HepG2 (cell line): ENCODE measurements around the gene ALPL. TPM values are rescaled to one million over a fixed set of nuclear protein-coding genes. Genes with fewer than 3 reads are reported as not detected.

ENCODE experiments used
- ATAC-seq: fragments of 200-7000 bp; cut with Tn5 transposase; 3 replicates; pipeline ENCODE4 v1.9.1; 2020; ENCODE audit warnings: mild to moderate bottlenecking, moderate library complexity
- BruUV-seq: library from RNA; stranded (reverse); fragments of 400-500 nt; replicated peaks from 2 replicates; lab custom pipeline; 2021; lab: Mats Ljungman, UMichigan
- CTCF ChIA-PET: fragments of 300-600 bp; formaldehyde crosslinking; extraction: SDS; loops from one replicate; lab custom pipeline; 2021; ENCODE audit warnings: low total read pairs, inconsistent platforms, low intra/inter-chr PET ratio; lab: Yijun Ruan, JAX
- POLR2A ChIA-PET: fragments of 350-600 bp; sonication (Branson Sonifier 250); formaldehyde crosslinking; loops from one replicate; lab custom pipeline; 2020; ENCODE audit warnings: antibody characterized with exemption, inconsistent platforms; lab: Yijun Ruan, JAX
- DNase-seq: peaks from one replicate; pipeline ENCODE4 v3.0.0-alpha.2; 2015; ENCODE audit warnings: low spot score
- FAIRE-seq: peaks from 3 replicates; lab custom pipeline; 2011; peaks lifted over from hg19 to GRCh38; lab: Jason Lieb, UNC
- H2AFZ ChIP-seq: one replicate; pipeline ENCODE4 v1.6.1; 2011; ENCODE audit warnings: low read length, inconsistent platforms
- H3K27ac ChIP-seq: fragments of 300-600 bp; 3 replicates; pipeline ENCODE4 v1.8.0; 2011; ENCODE audit warnings: mixed run types, mild to moderate bottlenecking, mixed read lengths, low read length, inconsistent platforms; ENCODE audit not compliant: insufficient read depth; ENCODE audit errors: extremely low read length
- H3K27me3 ChIP-seq, 2 experiments: fragments of 200-600 bp in 1 of 2; 2 replicates in 1 of 2; 3 replicates in 1 of 2; pipeline versions ENCODE4 v1.6.0 to v1.8.0; 2011; ENCODE audit warnings: low read length in 2 of 2, mild to moderate bottlenecking in 2 of 2, moderate library complexity in 2 of 2, inconsistent platforms in 1 of 2; ENCODE audit not compliant: insufficient read depth in 2 of 2, control insufficient read depth in 1 of 2
- H3K36me3 ChIP-seq, 2 experiments: fragments of 200-600 bp in 1 of 2; replicated peaks in 1 of 2; 2 replicates in 1 of 2; 3 replicates in 1 of 2; pipeline versions ENCODE4 v1.5.1 to v1.8.0; 2011; ENCODE audit warnings: low read length in 2 of 2, inconsistent platforms in 1 of 2; ENCODE audit not compliant: insufficient read depth in 2 of 2, control insufficient read depth in 1 of 2
- H3K4me1 ChIP-seq: 2 replicates; pipeline ENCODE4 v1.5.1; 2012; ENCODE audit warnings: low read length, inconsistent platforms; ENCODE audit not compliant: insufficient read depth
- H3K4me2 ChIP-seq: 2 replicates; pipeline ENCODE4 v1.6.0; 2011; ENCODE audit warnings: low read depth, low read length, inconsistent platforms
- H3K4me3 ChIP-seq, 3 experiments: fragments of 200-600 bp in 1 of 3; sonication (generic), shearing (Covaris generic) in 1 of 3; replicated peaks in 1 of 3; 2 replicates each; pipeline ENCODE4 v1.5.1; 2011 to 2016; ENCODE audit warnings: low read length in 3 of 3, inconsistent platforms in 2 of 3, low read depth in 2 of 3, mild to moderate bottlenecking in 2 of 3, control low read depth in 1 of 3, mixed read lengths in 1 of 3; ENCODE audit not compliant: insufficient read depth in 1 of 3
- H3K79me2 ChIP-seq: one replicate; pipeline ENCODE4 v1.6.1; 2011; ENCODE audit warnings: low read length, inconsistent platforms; ENCODE audit not compliant: insufficient read depth
- H3K9ac ChIP-seq: 2 replicates; pipeline ENCODE4 v1.6.0; 2011; ENCODE audit warnings: mild to moderate bottlenecking, low read depth, low read length, inconsistent platforms; ENCODE audit not compliant: insufficient read depth
- H3K9me3 ChIP-seq: 2 replicates; pipeline ENCODE4 v1.5.1; 2012; ENCODE audit warnings: mild to moderate bottlenecking, low read length
- H4K20me1 ChIP-seq: 2 replicates; pipeline ENCODE4 v1.6.0; 2011; ENCODE audit warnings: inconsistent platforms, mild to moderate bottlenecking, low read length, moderate library complexity; ENCODE audit not compliant: insufficient read depth
- ATF7 ChIP-seq, 2 experiments: fragments of 450-650 bp in 1 of 2; sonication (generic) in 1 of 2; formaldehyde crosslinking in 1 of 2; IDR thresholded peaks; 2 replicates each; pipeline versions ENCODE4 v1.4.0 to v1.6.1; 2016 to 2020; ENCODE audit warnings: antibody characterized with exemption in 1 of 2, mild to moderate bottlenecking in 1 of 2, missing genetic modification reagents in 1 of 2
- GABPB1 ChIP-seq: IDR thresholded peaks from 2 replicates; pipeline ENCODE4 v1.6.1; 2016; ENCODE audit warnings: mild to moderate bottlenecking, missing genetic modification reagents, moderate library complexity, missing compliant biosample characterization
- MLX ChIP-seq: IDR thresholded peaks from 2 replicates; pipeline ENCODE4 v1.6.1; 2016
- SNRNP70 ChIP-seq: fragments of 200-400 bp; formaldehyde crosslinking; IDR thresholded peaks from 2 replicates; pipeline ENCODE4 v1.6.1; 2017; ENCODE audit warnings: mild to moderate bottlenecking, low read depth, low read length, moderate library complexity
- TFE3 ChIP-seq: IDR thresholded peaks from 2 replicates; pipeline ENCODE4 v1.6.1; 2016
- ZBTB7B ChIP-seq: sonication (generic); formaldehyde crosslinking; IDR thresholded peaks from 2 replicates; pipeline ENCODE4 v1.4.0; 2020; ENCODE audit warnings: missing genetic modification reagents
- ZNF207 ChIP-seq: fragments of 450-650 bp; IDR thresholded peaks from 2 replicates; pipeline ENCODE4 v1.6.1; 2016; ENCODE audit warnings: antibody characterized with exemption, borderline replicate concordance
- ZNF264 ChIP-seq: sonication (generic); formaldehyde crosslinking; IDR thresholded peaks from 2 replicates; pipeline ENCODE4 v1.4.0; 2020; ENCODE audit warnings: missing genetic modification reagents
- ZNF318 ChIP-seq: sonication (generic); formaldehyde crosslinking; IDR thresholded peaks from 2 replicates; pipeline ENCODE4 v1.4.0; 2020; ENCODE audit warnings: mild to moderate bottlenecking, missing genetic modification reagents
- ZNF33A ChIP-seq: sonication (generic); formaldehyde crosslinking; IDR thresholded peaks from 2 replicates; pipeline ENCODE4 v1.5.1; 2020; ENCODE audit warnings: missing genetic modification reagents, mild to moderate bottlenecking, moderate library complexity, borderline replicate concordance
- WGBS: methylation state at CpG from one replicate; pipeline ENCODE4 v1.1.6; 2017; ENCODE audit warnings: low lambda C conversion rate; 5-methylcytosine and 5-hydroxymethylcytosine counted together
- in situ Hi-C: cut with HindIII; loops from 2 replicates; pipeline ENCODE4 v1.10.0; 2017; ENCODE audit warnings: low pct_unique_long_range_greater_than_20kb; ENCODE audit not compliant: extremely low pct_ligation_motif_present
- intact Hi-C: fragments of 100-400 bp; cut with micrococcal nuclease; formaldehyde crosslinking; loops from one replicate; pipeline ENCODE4 v1.10.0; 2022; ENCODE audit not compliant: unreplicated experiment
- polyA plus RNA-seq, 8 experiments: library from polyadenylated mRNA; depleted of rRNA in 3 of 8; stranded (reverse) in 7 of 8; unstranded in 1 of 8; fragments of >200 nt; fragmentation: Illumina TruSeq in 4 of 8; extraction: Trizol in 4 of 8; gene quantifications; 2 replicates each; pipeline versions ENCODE4 v1.2.1 to v1.2.3, GENCODE V29; 2011 to 2016; ENCODE audit warnings: low read depth in 4 of 8, missing spikeins in 1 of 8, mixed read lengths in 1 of 8; ENCODE audit not compliant: insufficient read depth in 1 of 8
- total RNA-seq, 5 experiments: library from RNA; depleted of rRNA; stranded (reverse); fragments of >200 nt; fragmentation: Illumina TruSeq; extraction: Trizol; gene quantifications; 2 replicates each; pipeline ENCODE4 v1.2.3, GENCODE V29; 2016; ENCODE audit warnings: low read depth in 1 of 5

The ALPL gene
- total and polyA plus RNA-seq, 2 of the 13 experiments (the other 11 are each of a cell fraction or from before 2014, with no cell fraction given): 0.12 TPM; not detected in 1

GRCh38 chr1:21520899-21521716, 11.9 kb downstream of the ALPL start:
- no peak for FAIRE-seq
- Histone ChIP-seq H4K20me1 (no peaks in the 10 kb centered on the region), H3K4me3 (no peak overlapping the region), H3K36me3 (no peaks in the 10 kb centered on the region), H3K79me2 (no peaks in the 10 kb centered on the region), H3K9me3 (no peaks in the 10 kb centered on the region), H3K4me1 (peaks cover 16% of the 10 kb centered on the region), H3K4me2 (no peak overlapping the region), H3K9ac (no peak overlapping the region), H3K27me3 (peaks cover 0 to 33% of the 10 kb centered on the region in 2 experiments; a peak in 1 of 5 replicates), H3K27ac (no peak overlapping the region), H2AFZ (no peak overlapping the region)
- ChIA-PET CTCF (no interaction called here), POLR2A (no interaction called here)
- no peak for ATAC-seq
- in situ Hi-C loops: no loop called here
- BruUV-seq: no TSS peak
- no peak for DNase-seq
- intact Hi-C loops: no loop called here
- WGBS: 65% methylated on average over 14 of the region's 16 CpGs
- TF ChIP-seq ZNF207: no peak
- TF ChIP-seq ZNF33A (CRISPR knock-in tag): no peak
- no peak for TF ChIP-seq GABPB1 (CRISPR knock-in tag)
- no peak for TF ChIP-seq MLX (CRISPR knock-in tag)
- no peak for TF ChIP-seq TFE3 (CRISPR knock-in tag)
- TF ChIP-seq SNRNP70: no peak
- no peak for TF ChIP-seq ZBTB7B (CRISPR knock-in tag)
- TF ChIP-seq ATF7 (IDR thresholded peaks at IDR 0.05): no peak
- no peak for TF ChIP-seq ATF7 (CRISPR knock-in tag; IDR thresholded peaks at IDR 0.05)
- no peak for TF ChIP-seq ZNF318 (CRISPR knock-in tag)
- TF ChIP-seq ZNF264 (CRISPR knock-in tag): no peak
